H9 (cell line): ENCODE data around the gene SELENOM. TPM values are rescaled to one million over a fixed set of nuclear protein-coding genes. Genes with fewer than 3 reads are reported as not detected.

Experiments
- DNase-seq: peaks from one replicate; pipeline ENCODE4 v3.0.0-alpha.2; 2017
- H2AFZ ChIP-seq: one replicate; pipeline ENCODE4 v1.6.1; 2013; ENCODE audit warnings: mild to moderate bottlenecking, low read length, control low read depth, moderate library complexity
- H2AK5ac ChIP-seq: 2 replicates; pipeline ENCODE4 v1.6.1; 2013; ENCODE audit warnings: low read length, control low read depth, mixed read lengths; ENCODE audit not compliant: insufficient read length
- H2BK120ac ChIP-seq: one replicate; pipeline ENCODE4 v1.6.1; 2013; ENCODE audit warnings: low read depth, mild to moderate bottlenecking, low read length, control low read depth, inconsistent platforms; ENCODE audit not compliant: poor library complexity, severe bottlenecking
- H2BK12ac ChIP-seq: 2 replicates; pipeline ENCODE4 v1.6.1; 2013; ENCODE audit warnings: low read length, control low read depth, mixed read lengths, low read depth; ENCODE audit not compliant: insufficient read length
- H2BK15ac ChIP-seq: 2 replicates; pipeline ENCODE4 v1.6.1; 2013; ENCODE audit warnings: low read depth, low read length, control low read depth
- H2BK20ac ChIP-seq: one replicate; pipeline ENCODE4 v1.6.1; 2013; ENCODE audit warnings: low read depth, mild to moderate bottlenecking, low read length, control low read depth, inconsistent platforms; ENCODE audit not compliant: poor library complexity, severe bottlenecking
- H2BK5ac ChIP-seq: 2 replicates; pipeline ENCODE4 v1.6.1; 2013; ENCODE audit warnings: low read length, control low read depth, mixed read lengths; ENCODE audit not compliant: insufficient read length
- H3K14ac ChIP-seq: 2 replicates; pipeline ENCODE4 v1.6.1; 2013; ENCODE audit warnings: low read length, control low read depth; ENCODE audit not compliant: insufficient read depth
- H3K18ac ChIP-seq: 2 replicates; pipeline ENCODE4 v1.6.1; 2013; ENCODE audit warnings: low read depth, mild to moderate bottlenecking, mixed read lengths, low read length, control low read depth; ENCODE audit not compliant: insufficient read length
- H3K23ac ChIP-seq: 2 replicates; pipeline ENCODE4 v1.6.1; 2013; ENCODE audit warnings: low read length, control low read depth, mixed read lengths, low read depth; ENCODE audit not compliant: insufficient read length
- H3K23me2 ChIP-seq: 2 replicates; pipeline ENCODE4 v1.6.1; 2013; ENCODE audit warnings: low read depth, mild to moderate bottlenecking, mixed read lengths, low read length, control low read depth; ENCODE audit not compliant: insufficient read length, poor library complexity, severe bottlenecking
- H3K27ac ChIP-seq: 2 replicates; pipeline ENCODE4 v1.5.1; 2013; ENCODE audit warnings: low read length, control low read depth, mixed read lengths, low read depth; ENCODE audit not compliant: insufficient read length
- H3K27me3 ChIP-seq: 2 replicates; pipeline ENCODE4 v1.6.1; 2013; ENCODE audit warnings: low read length, control low read depth, inconsistent platforms; ENCODE audit not compliant: insufficient read depth
- H3K4ac ChIP-seq: 2 replicates; pipeline ENCODE4 v1.6.1; 2013; ENCODE audit warnings: low read depth, mild to moderate bottlenecking, control low read depth, inconsistent platforms, low read length, moderate library complexity
- H3K4me1 ChIP-seq: 2 replicates; pipeline ENCODE4 v1.6.1; 2013; ENCODE audit warnings: low read length, control low read depth, inconsistent platforms; ENCODE audit not compliant: insufficient read depth
- H3K4me2 ChIP-seq: 2 replicates; pipeline ENCODE4 v1.6.1; 2013; ENCODE audit warnings: low read length, control low read depth, mixed read lengths; ENCODE audit not compliant: insufficient read length, insufficient read depth
- H3K56ac ChIP-seq: 2 replicates; pipeline ENCODE4 v1.6.1; 2013; ENCODE audit warnings: low read depth, mild to moderate bottlenecking, mixed read lengths, low read length, control low read depth; ENCODE audit not compliant: insufficient read length
- H3K79me1 ChIP-seq: 2 replicates; pipeline ENCODE4 v1.6.1; 2013; ENCODE audit warnings: low read depth, mild to moderate bottlenecking, moderate library complexity, low read length, control low read depth, inconsistent platforms; ENCODE audit not compliant: insufficient read depth, poor library complexity, severe bottlenecking
- H3K79me2 ChIP-seq: 2 replicates; pipeline ENCODE4 v1.6.1; 2013; ENCODE audit warnings: low read length, control low read depth, inconsistent platforms; ENCODE audit not compliant: insufficient read depth
- H3K9ac ChIP-seq: 2 replicates; pipeline ENCODE4 v1.6.1; 2013; ENCODE audit warnings: low read length, control low read depth, mixed read lengths; ENCODE audit not compliant: insufficient read length; ENCODE audit errors: extremely low read depth
- H3K9me3 ChIP-seq: one replicate; pipeline ENCODE4 v1.6.1; 2013; ENCODE audit warnings: low read depth, low read length, inconsistent platforms; ENCODE audit not compliant: control insufficient read depth
- H3T11ph ChIP-seq: one replicate; pipeline ENCODE4 v1.6.1; 2013; ENCODE audit warnings: mild to moderate bottlenecking, low read length, control low read depth, inconsistent platforms
- H4K20me1 ChIP-seq: one replicate; pipeline ENCODE4 v1.6.1; 2013; ENCODE audit not compliant: control insufficient read depth, insufficient read length, insufficient read depth
- H4K5ac ChIP-seq: 2 replicates; pipeline ENCODE4 v1.6.1; 2013; ENCODE audit warnings: low read depth, mild to moderate bottlenecking, mixed read lengths, low read length, control low read depth; ENCODE audit not compliant: insufficient read length
- H4K8ac ChIP-seq: replicated peaks from 2 replicates; pipeline ENCODE4 v1.6.1; 2013; ENCODE audit warnings: low read length, control low read depth, mixed read lengths, low read depth; ENCODE audit not compliant: insufficient read length
- H4K91ac ChIP-seq: 2 replicates; pipeline ENCODE4 v1.6.1; 2013; ENCODE audit warnings: low read depth, mild to moderate bottlenecking, moderate library complexity, mixed read lengths, low read length, control low read depth; ENCODE audit not compliant: insufficient read length
- H3K27ac Mint-ChIP-seq, 3 experiments: 2 replicates in 2 of 3; 3 replicates in 1 of 3; pipeline ENCODE4 v1.8.0; 2020 to 2021; ENCODE audit warnings: mixed read lengths in 3 of 3, mild to moderate bottlenecking in 1 of 3, moderate library complexity in 1 of 3
- H3K27me3 Mint-ChIP-seq: 2 replicates; pipeline ENCODE4 v1.8.0; 2021; ENCODE audit warnings: low read depth, mild to moderate bottlenecking, moderate library complexity, mixed read lengths
- H3K36me3 Mint-ChIP-seq, 3 experiments: 2 replicates in 2 of 3; 3 replicates in 1 of 3; pipeline ENCODE4 v1.8.0; 2020 to 2021; ENCODE audit warnings: low read depth in 3 of 3, mixed read lengths in 3 of 3; ENCODE audit not compliant: insufficient read depth in 1 of 3
- H3K4me1 Mint-ChIP-seq, 2 experiments: 2 replicates each; pipeline ENCODE4 v1.8.0; 2020; ENCODE audit warnings: mixed read lengths in 2 of 2
- H3K4me3 Mint-ChIP-seq, 2 experiments: 2 replicates in 1 of 2; 3 replicates in 1 of 2; pipeline ENCODE4 v1.8.0; 2020 to 2021; ENCODE audit warnings: mild to moderate bottlenecking in 2 of 2, mixed read lengths in 2 of 2, moderate library complexity in 1 of 2
- H3K9me3 Mint-ChIP-seq, 2 experiments: 2 replicates in 1 of 2; 3 replicates in 1 of 2; pipeline ENCODE4 v1.8.0; 2020; ENCODE audit warnings: mild to moderate bottlenecking in 2 of 2, mixed read lengths in 2 of 2, moderate library complexity in 1 of 2
- CTCF ChIP-seq: fragments of 200-600 bp; sonication (generic); conservative IDR thresholded peaks from 3 replicates; pipeline ENCODE4 v1.8.0; 2021; ENCODE audit warnings: antibody characterized with exemption, mild to moderate bottlenecking
- WGBS: extraction: QIAGEN DNeasy Blood & Tissue Kit; methylation state at CpG from one replicate; pipeline ENCODE4 v1.1.7; 2013; ENCODE audit warnings: missing lambda C conversion rate, low lambda C conversion rate, mixed read lengths; ENCODE audit not compliant: insufficient read length; ENCODE audit errors: extremely low coverage; 5-methylcytosine and 5-hydroxymethylcytosine counted together
- total RNA-seq: library from RNA; stranded (reverse); gene quantifications from 2 replicates; pipeline ENCODE4 v1.2.1, GENCODE V29; 2021

SELENOM gene
- total RNA-seq, 1 experiment from 2014 or later: 18.6 TPM

DNA sequence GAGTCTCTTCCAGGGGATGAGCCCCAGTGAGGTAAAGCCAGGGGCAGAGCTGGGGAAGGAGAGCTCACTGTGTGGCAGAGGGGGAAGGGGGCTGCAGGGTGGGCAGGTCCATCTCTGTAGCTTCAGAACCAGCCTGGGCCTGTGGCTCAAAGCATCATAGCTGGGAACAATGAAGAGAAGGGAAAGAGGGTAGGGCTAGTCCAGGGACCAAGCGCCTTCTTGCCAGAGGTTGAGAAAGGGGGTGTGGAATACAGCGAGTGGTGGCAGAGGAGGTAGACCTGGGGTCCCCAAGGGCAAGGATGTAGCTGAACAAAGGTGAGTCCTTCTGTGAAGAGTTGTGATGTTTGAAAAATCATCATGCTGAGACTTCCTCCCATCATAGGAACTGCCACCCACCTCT lies 34.2 kb upstream of the SELENOM start:
- peak overlapping the region in 1 of 3 experiments; percentile 91; a peak in 1 of 7 replicates for H3K27ac Mint-ChIP-seq
- no peak overlapping the region for H4K8ac ChIP-seq
- no peak overlapping the region for H2BK15ac ChIP-seq
- no peak overlapping the region for H3K14ac ChIP-seq
- H3K18ac ChIP-seq: no peak overlapping the region
- H3K4me2 ChIP-seq: no peak overlapping the region
- peaks cover 15 to 20% of the 10 kb centered on the region in 2 experiments for H3K4me1 Mint-ChIP-seq
- H3K56ac ChIP-seq: no peak overlapping the region
- H2BK20ac ChIP-seq: no peak overlapping the region
- no peaks in the 10 kb centered on the region for H4K20me1 ChIP-seq
- peaks cover 9% of the 10 kb centered on the region for H3K79me1 ChIP-seq
- WGBS: no CpG with 5 or more reads among the region's 2 CpGs
- no peak overlapping the region for H3K4me3 Mint-ChIP-seq
- no peak overlapping the region for H2BK12ac ChIP-seq
- no peak overlapping the region for H3T11ph ChIP-seq
- no peak overlapping the region for H2BK5ac ChIP-seq
- peaks cover 11 to 15% of the 10 kb centered on the region in 2 experiments for H3K9me3 Mint-ChIP-seq
- H3K23me2 ChIP-seq: peaks cover 11% of the 10 kb centered on the region
- TF ChIP-seq CTCF: no peak
- DNase-seq: peak; percentile 24
- H3K4ac ChIP-seq: no peak overlapping the region
- no peak overlapping the region for H2AFZ ChIP-seq
- peaks cover 7% of the 10 kb centered on the region; the same call in 1 of the 2 replicates for H3K4me1 ChIP-seq
- peaks cover 10% of the 10 kb centered on the region; the same call in 1 of the 2 replicates for H3K79me2 ChIP-seq
- H3K27me3 Mint-ChIP-seq: peaks cover 14% of the 10 kb centered on the region
- H3K23ac ChIP-seq: no peak overlapping the region
- H2BK120ac ChIP-seq: no peak overlapping the region
- no peak overlapping the region for H3K27ac ChIP-seq
- H3K27me3 ChIP-seq: no peaks in the 10 kb centered on the region
- no peak overlapping the region for H2AK5ac ChIP-seq
- no peak overlapping the region for H3K9ac ChIP-seq
- H3K36me3 Mint-ChIP-seq: peaks cover 4 to 16% (median 8%) of the 10 kb centered on the region in 3 experiments; a peak in 5 of 7 replicates
- no peak overlapping the region for H4K5ac ChIP-seq
- peak overlapping the region; percentile 37 for H4K91ac ChIP-seq
- H3K9me3 ChIP-seq: no peaks in the 10 kb centered on the region
